Smooth muscle cell (in vitro differentiated cells): Measurements from ENCODE around the gene ADAMTSL4. TPM values are rescaled to one million over a fixed set of nuclear protein-coding genes. Genes with fewer than 3 reads are reported as not detected.
"Not testable (repeated sequence)": the region's sequence is repeated elsewhere in the genome, so short reads cannot be mapped to it uniquely, and the experiment has no call there.

ENCODE experiments used
- DNase-seq: peaks from one replicate; lab custom pipeline; 2025; ENCODE audit not compliant: unreplicated experiment; lab: John Stamatoyannopoulos, UW
- H2AFZ ChIP-seq: fragments of 200-600 bp; sonication (generic); 2 replicates; pipeline ENCODE4 v1.6.0; 2016; ENCODE audit warnings: antibody characterized with exemption, low read depth, mild to moderate bottlenecking
- H3F3A ChIP-seq: fragments of 200-600 bp; sonication (generic); 2 replicates; pipeline ENCODE4 v1.6.0; 2017; ENCODE audit warnings: antibody characterized with exemption, low read depth
- H3K27ac ChIP-seq: fragments of 200-600 bp; sonication (generic); 2 replicates; pipeline ENCODE4 v1.5.1; 2016; ENCODE audit warnings: low read depth, mild to moderate bottlenecking
- H3K27me3 ChIP-seq: fragments of 200-600 bp; sonication (generic); 2 replicates; pipeline ENCODE4 v1.6.1; 2016; ENCODE audit warnings: low read depth, mild to moderate bottlenecking
- H3K36me3 ChIP-seq: fragments of 200-600 bp; sonication (generic); 2 replicates; pipeline ENCODE4 v1.5.1; 2016; ENCODE audit warnings: low read depth
- H3K4me1 ChIP-seq: fragments of 200-600 bp; sonication (generic); 2 replicates; pipeline ENCODE4 v1.5.1; 2016; ENCODE audit warnings: low read depth
- H3K4me2 ChIP-seq: fragments of 200-600 bp; sonication (generic); 2 replicates; pipeline ENCODE4 v1.6.0; 2016; ENCODE audit warnings: mild to moderate bottlenecking
- H3K4me3 ChIP-seq: fragments of 200-600 bp; sonication (generic); 2 replicates; pipeline ENCODE4 v1.5.1; 2016; ENCODE audit warnings: mild to moderate bottlenecking
- H3K79me2 ChIP-seq: fragments of 200-600 bp; sonication (generic); 2 replicates; pipeline ENCODE4 v1.6.0; 2016; ENCODE audit warnings: low read depth, mild to moderate bottlenecking
- H3K9ac ChIP-seq: fragments of 200-600 bp; sonication (generic); 2 replicates; pipeline ENCODE4 v1.6.0; 2016; ENCODE audit warnings: low read depth
- H3K9me3 ChIP-seq: fragments of 200-600 bp; sonication (generic); replicated peaks from 2 replicates; pipeline ENCODE4 v1.5.1; 2016; ENCODE audit warnings: low read depth
- H4K20me1 ChIP-seq: fragments of 200-600 bp; sonication (generic); 2 replicates; pipeline ENCODE4 v1.6.0; 2016; ENCODE audit warnings: low read depth
- WGBS: methylation state at CpG from one replicate; pipeline ENCODE4 v1.1.7; 2016; ENCODE audit warnings: low lambda C conversion rate; 5-methylcytosine and 5-hydroxymethylcytosine counted together
- polyA plus RNA-seq: library from polyadenylated mRNA; unstranded; fragments of >200 nt; fragmentation: Nextera tagmentation; extraction: Ambion mirVana; gene quantifications from 2 replicates; pipeline ENCODE4 v1.2.1, GENCODE V29; 2016
- total RNA-seq: library from RNA; depleted of rRNA; stranded (reverse); fragments of >200 nt; gene quantifications from 2 replicates; pipeline ENCODE4 v1.2.3, GENCODE V29; 2014
- TF ChIP-seq, protein P1 (sequence below): fragments of 200-600 bp; sonication (generic); IDR thresholded peaks from 2 replicates; pipeline ENCODE4 v1.5.1; 2017; ENCODE audit warnings: borderline replicate concordance, mild to moderate bottlenecking, antibody characterized with exemption; ENCODE audit not compliant: insufficient read depth, poor library complexity, severe bottlenecking

Gene ADAMTSL4
- total and polyA plus RNA-seq, 2 experiments from 2014 or later = 6.4 to 8.4 TPM

DNA sequence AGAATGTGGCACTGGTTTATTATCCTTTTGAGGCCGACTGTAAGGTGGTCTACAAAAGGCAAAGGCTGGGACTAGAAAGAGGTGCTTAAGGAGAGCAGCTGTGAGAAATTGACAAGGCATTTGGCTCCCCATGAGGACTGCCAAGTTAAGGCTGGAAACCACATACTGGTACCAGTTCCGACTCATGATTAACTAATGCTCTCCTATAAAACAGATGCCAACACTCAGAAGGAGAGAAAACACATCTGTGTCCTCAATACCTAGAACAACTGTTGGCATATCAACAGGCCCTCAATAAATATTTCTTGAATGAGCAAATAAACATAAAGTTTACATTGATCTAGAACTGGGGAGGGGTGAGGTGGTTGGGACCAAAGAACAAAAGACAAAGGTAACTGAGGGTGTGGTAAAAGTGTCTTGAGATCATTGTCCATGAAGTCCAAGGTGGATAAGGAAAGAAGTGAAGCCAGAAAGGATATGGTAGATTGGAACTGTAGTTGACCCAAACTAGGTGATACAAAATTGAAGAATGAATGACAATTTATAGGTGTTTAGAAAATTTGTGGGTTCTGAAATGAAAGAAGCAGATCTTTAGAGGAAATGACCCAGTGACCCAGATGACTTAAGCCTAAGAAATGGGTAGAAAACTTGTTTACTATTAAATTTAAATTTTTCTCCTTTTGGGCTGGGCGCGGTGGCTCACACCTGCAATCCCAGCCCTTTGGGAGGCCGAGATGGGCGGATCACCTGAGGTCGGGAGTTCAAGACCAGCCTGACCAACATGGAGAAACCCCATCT is 47.1 kb downstream of the ADAMTSL4 start:
- no peak overlapping the region for H3K9ac ChIP-seq
- TF ChIP-seq, protein P1, sequence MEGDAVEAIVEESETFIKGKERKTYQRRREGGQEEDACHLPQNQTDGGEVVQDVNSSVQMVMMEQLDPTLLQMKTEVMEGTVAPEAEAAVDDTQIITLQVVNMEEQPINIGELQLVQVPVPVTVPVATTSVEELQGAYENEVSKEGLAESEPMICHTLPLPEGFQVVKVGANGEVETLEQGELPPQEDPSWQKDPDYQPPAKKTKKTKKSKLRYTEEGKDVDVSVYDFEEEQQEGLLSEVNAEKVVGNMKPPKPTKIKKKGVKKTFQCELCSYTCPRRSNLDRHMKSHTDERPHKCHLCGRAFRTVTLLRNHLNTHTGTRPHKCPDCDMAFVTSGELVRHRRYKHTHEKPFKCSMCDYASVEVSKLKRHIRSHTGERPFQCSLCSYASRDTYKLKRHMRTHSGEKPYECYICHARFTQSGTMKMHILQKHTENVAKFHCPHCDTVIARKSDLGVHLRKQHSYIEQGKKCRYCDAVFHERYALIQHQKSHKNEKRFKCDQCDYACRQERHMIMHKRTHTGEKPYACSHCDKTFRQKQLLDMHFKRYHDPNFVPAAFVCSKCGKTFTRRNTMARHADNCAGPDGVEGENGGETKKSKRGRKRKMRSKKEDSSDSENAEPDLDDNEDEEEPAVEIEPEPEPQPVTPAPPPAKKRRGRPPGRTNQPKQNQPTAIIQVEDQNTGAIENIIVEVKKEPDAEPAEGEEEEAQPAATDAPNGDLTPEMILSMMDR = no peak
- no peaks in the 10 kb centered on the region for H3K4me1 ChIP-seq
- H3K79me2 ChIP-seq = no peaks in the 10 kb centered on the region
- H4K20me1 ChIP-seq = no peaks in the 10 kb centered on the region
- no peak overlapping the region for H3K4me2 ChIP-seq
- no peaks in the 10 kb centered on the region for H3K36me3 ChIP-seq
- no peak overlapping the region for H2AFZ ChIP-seq
- H3K27me3 ChIP-seq = no peaks in the 10 kb centered on the region
- DNase-seq = no peak
- no peaks in the 10 kb centered on the region for H3F3A ChIP-seq
- H3K27ac ChIP-seq = no peak overlapping the region
- 96% methylated on average over 7 of the region's 7 CpGs for WGBS
- H3K9me3 ChIP-seq = no peaks in the 10 kb centered on the region
- H3K4me3 ChIP-seq = no peak overlapping the region

DNA sequence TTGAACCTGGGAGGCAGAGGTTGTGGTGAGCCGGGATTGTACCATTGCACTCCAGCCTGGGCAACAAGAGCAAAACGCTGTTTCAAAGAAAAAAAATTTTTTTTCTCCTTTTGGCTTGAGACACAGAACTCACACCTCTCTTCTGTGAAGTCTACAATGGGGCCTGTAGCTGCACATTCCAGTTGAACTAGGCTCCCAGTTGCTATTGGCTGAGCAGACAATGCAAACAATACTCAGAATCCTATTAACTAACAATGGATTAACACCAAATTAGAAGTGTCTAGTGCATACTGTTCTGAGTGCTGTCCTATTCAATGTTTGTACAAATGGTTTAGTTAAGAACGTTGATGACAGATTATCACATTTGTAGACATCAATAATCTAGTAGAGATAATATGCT is 47.8 kb downstream of the ADAMTSL4 start:
- Histone ChIP-seq H3K27me3 (no peaks in the 10 kb centered on the region), H3K9me3 (no peaks in the 10 kb centered on the region), H3K27ac (no peak overlapping the region), H3K79me2 (no peaks in the 10 kb centered on the region), H4K20me1 (no peaks in the 10 kb centered on the region), H3K36me3 (no peaks in the 10 kb centered on the region), H3K4me1 (no peaks in the 10 kb centered on the region), H3K9ac (no peak overlapping the region), H2AFZ (no peak overlapping the region), H3K4me3 (no peak overlapping the region), H3F3A (no peaks in the 10 kb centered on the region), H3K4me2 (no peak overlapping the region)
- 91% methylated on average over 3 of the region's 3 CpGs for WGBS
- no peak for DNase-seq
- TF ChIP-seq, protein P1 = no peak

DNA sequence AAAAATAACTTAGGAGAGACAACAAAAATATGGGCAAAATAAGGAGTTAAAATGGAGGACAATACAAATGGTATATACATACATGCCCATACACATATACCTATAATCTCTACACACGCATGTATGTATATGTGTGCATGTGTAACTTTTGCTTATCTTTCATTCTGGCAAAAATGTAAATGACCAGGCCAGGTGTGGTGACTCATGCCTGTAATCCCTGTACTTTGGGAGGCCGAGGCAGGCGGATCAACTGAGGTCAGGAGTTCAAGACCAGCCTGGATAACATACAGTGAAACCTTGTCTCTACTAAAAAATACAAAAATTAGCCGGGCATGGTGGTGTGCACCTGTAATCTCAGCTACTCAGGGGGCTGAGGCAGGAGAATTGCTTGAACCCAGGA is 49.1 kb downstream of the ADAMTSL4 start:
- not testable (repeated sequence) for H3K36me3 ChIP-seq, DNase-seq, H3K79me2 ChIP-seq, H4K20me1 ChIP-seq, H3K9me3 ChIP-seq, H3K27ac ChIP-seq, H3K4me2 ChIP-seq, H3K4me1 ChIP-seq, H2AFZ ChIP-seq, H3F3A ChIP-seq, H3K9ac ChIP-seq, H3K27me3 ChIP-seq, H3K4me3 ChIP-seq
- WGBS = 89% methylated on average over 4 of the region's 4 CpGs

DNA sequence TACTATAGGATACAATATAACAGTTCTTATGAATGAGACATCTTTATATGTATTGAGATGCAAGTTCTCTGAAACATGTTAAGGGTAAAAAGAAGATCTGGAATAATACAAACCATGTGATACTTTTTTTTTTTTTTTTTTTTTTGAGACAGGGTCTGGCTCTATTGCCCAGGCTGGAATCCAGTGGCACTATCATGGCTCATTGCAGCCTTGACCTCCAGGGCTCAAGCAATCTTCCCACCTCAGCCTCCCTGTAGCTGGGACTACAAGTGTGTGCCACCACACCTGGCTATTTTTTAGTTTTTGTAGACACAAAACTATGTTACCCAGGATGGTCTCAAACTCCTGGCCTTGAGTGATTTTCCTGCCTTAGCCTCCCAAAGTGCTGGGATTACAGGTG is 52.3 kb downstream of the ADAMTSL4 start:
- Histone ChIP-seq H3K4me3 (no peak overlapping the region), H3K9me3 (no peaks in the 10 kb centered on the region), H3K4me1 (peaks cover 15% of the 10 kb centered on the region), H3K9ac (no peak overlapping the region), H3F3A (peaks cover 14% of the 10 kb centered on the region), H3K79me2 (no peaks in the 10 kb centered on the region), H4K20me1 (no peaks in the 10 kb centered on the region), H3K27ac (no peak overlapping the region), H3K36me3 (no peaks in the 10 kb centered on the region), H2AFZ (no peak overlapping the region), H3K27me3 (no peaks in the 10 kb centered on the region), H3K4me2 (no peak overlapping the region)
- TF ChIP-seq, protein P1 = no peak
- no peak for DNase-seq

DNA sequence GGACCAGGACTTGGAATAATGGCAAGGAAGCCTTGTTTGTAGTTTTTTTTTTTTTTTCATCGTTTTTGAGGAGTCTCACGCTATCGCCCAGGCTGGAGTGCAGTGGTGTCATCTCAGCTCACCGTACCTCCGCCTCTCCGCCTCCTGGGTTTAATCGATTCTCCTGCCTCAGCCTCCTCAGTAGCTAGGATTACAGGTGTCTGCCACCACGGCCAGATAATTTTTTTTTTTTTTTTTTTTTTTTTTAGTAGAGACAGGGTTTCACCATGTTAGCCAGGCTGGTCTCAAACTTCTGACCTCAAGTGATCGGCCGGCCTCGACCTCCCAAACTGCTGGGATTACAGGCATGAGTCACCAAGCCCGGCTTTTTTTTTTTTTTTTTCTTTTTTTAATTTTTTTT is 53.2 kb downstream of the ADAMTSL4 start:
- H3K4me3 ChIP-seq, H4K20me1 ChIP-seq, H3K36me3 ChIP-seq, H3K4me2 ChIP-seq, H3K9me3 ChIP-seq, H2AFZ ChIP-seq, H3K27me3 ChIP-seq, H3K27ac ChIP-seq, H3K79me2 ChIP-seq, DNase-seq, H3K9ac ChIP-seq: not testable (repeated sequence)
- Histone ChIP-seq H3F3A (peaks cover 14% of the 10 kb centered on the region), H3K4me1 (peaks cover 15% of the 10 kb centered on the region)
- 95% methylated on average over 12 of the region's 12 CpGs for WGBS
